Fibroblast of lung (primary cell): Measurements from ENCODE around the gene GPR26.

Experiments
- EZH2 ChIP-seq: IDR thresholded peaks from 2 replicates; pipeline ENCODE4 v1.5.1; 2012; ENCODE audit warnings: low read length, control low read depth, mild to moderate bottlenecking; ENCODE audit errors: missing control alignments
- TF ChIP-seq, protein P1 (sequence below), 2 donors: IDR thresholded peaks in 1 of 2; conservative IDR thresholded peaks in 1 of 2; 1 replicate in 1 of 2; 2 replicates in 1 of 2; pipeline ENCODE4 v1.5.1; 2011 to 2012; ENCODE audit warnings: low read length in 2 of 2, control low read depth in 1 of 2, inconsistent platforms in 1 of 2, low read depth in 1 of 2, mild to moderate bottlenecking in 1 of 2

GRCh38 chr10:123685260-123685659, 19.1 kb downstream of the GPR26 start:
- TF ChIP-seq, protein P1, sequence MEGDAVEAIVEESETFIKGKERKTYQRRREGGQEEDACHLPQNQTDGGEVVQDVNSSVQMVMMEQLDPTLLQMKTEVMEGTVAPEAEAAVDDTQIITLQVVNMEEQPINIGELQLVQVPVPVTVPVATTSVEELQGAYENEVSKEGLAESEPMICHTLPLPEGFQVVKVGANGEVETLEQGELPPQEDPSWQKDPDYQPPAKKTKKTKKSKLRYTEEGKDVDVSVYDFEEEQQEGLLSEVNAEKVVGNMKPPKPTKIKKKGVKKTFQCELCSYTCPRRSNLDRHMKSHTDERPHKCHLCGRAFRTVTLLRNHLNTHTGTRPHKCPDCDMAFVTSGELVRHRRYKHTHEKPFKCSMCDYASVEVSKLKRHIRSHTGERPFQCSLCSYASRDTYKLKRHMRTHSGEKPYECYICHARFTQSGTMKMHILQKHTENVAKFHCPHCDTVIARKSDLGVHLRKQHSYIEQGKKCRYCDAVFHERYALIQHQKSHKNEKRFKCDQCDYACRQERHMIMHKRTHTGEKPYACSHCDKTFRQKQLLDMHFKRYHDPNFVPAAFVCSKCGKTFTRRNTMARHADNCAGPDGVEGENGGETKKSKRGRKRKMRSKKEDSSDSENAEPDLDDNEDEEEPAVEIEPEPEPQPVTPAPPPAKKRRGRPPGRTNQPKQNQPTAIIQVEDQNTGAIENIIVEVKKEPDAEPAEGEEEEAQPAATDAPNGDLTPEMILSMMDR (conservative IDR thresholded peaks at IDR 0.05 in 1 of 2, IDR thresholded peaks at IDR 0.05 in 1 of 2; ENCODE audit: low read depth in 1 of 2, low read length in 2 of 2) = no peak
- TF ChIP-seq EZH2 = no peak
